SK-N-SH (cell line): ENCODE data around the gene GTF2I.

ENCODE experiments used
- MXI1 ChIP-seq: IDR thresholded peaks from 2 replicates; pipeline ENCODE4 v1.6.1; 2012; ENCODE audit warnings: mild to moderate bottlenecking, low read depth, low read length, improper control_type of control experiment
- TF ChIP-seq, protein P1 (sequence below): fragments of 150-350 bp; IDR thresholded peaks from 2 replicates; pipeline ENCODE4 v1.6.1; 2016; ENCODE audit warnings: mild to moderate bottlenecking, low read depth, low read length

DNA sequence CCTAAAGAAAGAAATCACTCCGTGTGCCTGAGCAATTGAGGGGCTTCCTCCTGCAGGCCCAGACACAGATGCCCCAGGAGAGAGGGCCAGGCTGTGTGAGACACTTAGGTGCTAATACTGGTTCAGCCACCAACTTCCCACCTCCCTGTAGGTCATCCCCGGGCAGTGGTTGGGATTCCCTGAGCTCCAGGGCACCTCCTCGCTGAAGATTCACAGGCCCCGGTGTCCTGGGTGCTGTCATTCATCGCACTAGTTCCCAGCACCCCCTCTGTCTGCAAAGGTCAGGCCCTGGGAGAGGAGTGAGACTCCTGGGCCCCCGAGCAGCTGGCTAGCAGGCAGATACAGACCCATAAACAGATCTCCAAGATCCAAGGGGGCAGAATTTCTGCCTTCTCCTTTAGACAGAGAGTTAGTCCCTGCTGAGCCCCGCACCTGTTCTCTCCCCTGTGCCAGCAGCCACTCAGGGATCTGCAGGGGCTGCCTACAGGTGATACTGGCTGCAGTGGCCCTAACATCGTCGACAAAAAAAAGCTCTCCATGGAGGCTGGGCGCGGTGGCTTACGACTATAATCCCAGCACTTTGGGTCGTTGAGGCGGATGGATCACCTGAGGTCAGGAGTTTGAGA, 38.2 kb upstream of the GTF2I start:
- TF ChIP-seq, protein P1, sequence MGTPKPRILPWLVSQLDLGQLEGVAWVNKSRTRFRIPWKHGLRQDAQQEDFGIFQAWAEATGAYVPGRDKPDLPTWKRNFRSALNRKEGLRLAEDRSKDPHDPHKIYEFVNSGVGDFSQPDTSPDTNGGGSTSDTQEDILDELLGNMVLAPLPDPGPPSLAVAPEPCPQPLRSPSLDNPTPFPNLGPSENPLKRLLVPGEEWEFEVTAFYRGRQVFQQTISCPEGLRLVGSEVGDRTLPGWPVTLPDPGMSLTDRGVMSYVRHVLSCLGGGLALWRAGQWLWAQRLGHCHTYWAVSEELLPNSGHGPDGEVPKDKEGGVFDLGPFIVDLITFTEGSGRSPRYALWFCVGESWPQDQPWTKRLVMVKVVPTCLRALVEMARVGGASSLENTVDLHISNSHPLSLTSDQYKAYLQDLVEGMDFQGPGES: no peak
- no peak for TF ChIP-seq MXI1
